ENCODE measurements around the gene PRRX2. TPM values are rescaled to one million over a fixed set of nuclear protein-coding genes. Genes with fewer than 3 reads are reported as not detected.

Gene PRRX2
- total and polyA plus RNA-seq, 2 of the 4 experiments (the other 2 are of a cell fraction) = 12.7 to 35.5 TPM

DNA sequence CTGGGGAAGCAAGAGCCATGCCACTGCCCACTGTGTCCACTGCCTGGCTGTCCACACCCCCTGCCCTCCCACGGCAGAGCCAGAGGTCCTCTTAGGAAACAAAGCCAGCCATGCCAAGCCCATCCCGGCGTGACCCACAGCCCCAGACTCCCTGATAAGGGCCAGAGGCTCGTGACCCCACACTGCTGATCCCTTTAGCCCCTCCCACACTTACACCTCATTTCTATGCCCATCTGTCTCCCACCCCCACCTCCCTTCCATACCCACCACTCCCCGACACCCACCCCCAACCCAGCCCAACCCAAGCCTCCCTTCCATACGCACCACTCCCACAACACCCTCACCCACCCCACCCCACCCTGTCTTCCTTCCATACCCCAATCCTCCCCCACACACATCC, 70.1 kb downstream of the PRRX2 start:
- WGBS, 2 experiments (ENCODE audit: extremely low coverage in 2 of 2, insufficient read length in 1 of 2) = 70 to 100% methylated on average over 1 to 3 of the region's 6 CpGs
- Histone ChIP-seq H3K27ac (ENCODE audit: insufficient read depth, low read length) (no peak overlapping the region), H3K56ac (ENCODE audit: extremely low read depth, insufficient read depth, low read length) (no peak overlapping the region), H3K27me3 (ENCODE audit: control insufficient read depth, insufficient read depth, low read length) (no peaks in the 10 kb centered on the region; the same call in 1 of the 2 replicates), H3K23ac (ENCODE audit: low read depth, low read length) (no peak overlapping the region), H3K4me3 (ENCODE audit: insufficient read depth, low read depth, low read length) (no peak overlapping the region), H2BK15ac (ENCODE audit: low read depth, low read length) (no peak overlapping the region), H2AFZ (replicated peaks; ENCODE audit: low read length, poor library complexity) (no peak overlapping the region), H3K18ac (ENCODE audit: low read depth, low read length) (no peak overlapping the region), H4K91ac (ENCODE audit: insufficient read depth, low read depth, low read length) (no peak overlapping the region), H2BK120ac (ENCODE audit: low read depth, low read length) (no peak overlapping the region), H2BK20ac (ENCODE audit: low read depth, low read length) (no peak overlapping the region), H3K9me1 (ENCODE audit: insufficient read depth, low read length) (peaks cover 4% of the 10 kb centered on the region; the same call in 1 of the 2 replicates), H3K4me2 (ENCODE audit: low read depth, low read length) (no peak overlapping the region), H2AK5ac (ENCODE audit: low read depth, low read length) (peak overlapping the region; percentile 91; the same call in 1 of the 2 replicates), H3K9ac (ENCODE audit: low read depth, low read length) (no peak overlapping the region), H3K4ac (ENCODE audit: low read depth, low read length) (no peak overlapping the region), H3K9me3 (ENCODE audit: control insufficient read depth, insufficient read depth, low read length) (no peaks in the 10 kb centered on the region), H4K20me1 (ENCODE audit: insufficient read depth, low read length) (no peaks in the 10 kb centered on the region), H2BK5ac (ENCODE audit: low read depth, low read length, poor library complexity, severe bottlenecking) (no peak overlapping the region), H4K5ac (ENCODE audit: low read depth, low read length) (no peak overlapping the region), H3K14ac (replicated peaks; ENCODE audit: low read depth, low read length) (no peak overlapping the region), H3K79me1 (ENCODE audit: low read depth in 1 of 2, low read length in 2 of 2) (no peaks in the 10 kb centered on the region), H3K4me1 (ENCODE audit: control insufficient read depth, insufficient read depth, low read length) (peaks cover 3% of the 10 kb centered on the region), H2AK9ac (replicated peaks; ENCODE audit: low read depth, low read length, poor library complexity) (no peak overlapping the region), H4K8ac (ENCODE audit: low read depth in 2 of 2, low read length in 2 of 2) (no peak overlapping the region), H3K36me3 (ENCODE audit: control insufficient read depth, insufficient read depth, low read length) (peaks cover 6% of the 10 kb centered on the region; the same call in 1 of the 2 replicates)
- no peak for ATAC-seq (ENCODE audit: low read depth)
- DNase-seq = no peak
- CTCF ChIA-PET = no interaction called here
- in situ Hi-C loops (cut with MboI; ENCODE audit: low sequenced_read_pairs) (loop anchor here (5.0 kb wide), 1 partner anchor 47 kb away; no protein-coding TSS in a partner anchor), dilution Hi-C loops (cut with HindIII; ENCODE audit: low sequenced_read_pairs, unreplicated experiment) (no loop called here), intact Hi-C loops (cut with micrococcal nuclease) (no loop called here)
- no TSS peak for BruUV-seq (replicated peaks)
- TF ChIP-seq, protein P1, sequence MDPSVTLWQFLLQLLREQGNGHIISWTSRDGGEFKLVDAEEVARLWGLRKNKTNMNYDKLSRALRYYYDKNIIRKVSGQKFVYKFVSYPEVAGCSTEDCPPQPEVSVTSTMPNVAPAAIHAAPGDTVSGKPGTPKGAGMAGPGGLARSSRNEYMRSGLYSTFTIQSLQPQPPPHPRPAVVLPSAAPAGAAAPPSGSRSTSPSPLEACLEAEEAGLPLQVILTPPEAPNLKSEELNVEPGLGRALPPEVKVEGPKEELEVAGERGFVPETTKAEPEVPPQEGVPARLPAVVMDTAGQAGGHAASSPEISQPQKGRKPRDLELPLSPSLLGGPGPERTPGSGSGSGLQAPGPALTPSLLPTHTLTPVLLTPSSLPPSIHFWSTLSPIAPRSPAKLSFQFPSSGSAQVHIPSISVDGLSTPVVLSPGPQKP (IDR thresholded peaks at IDR 0.05; ENCODE audit: borderline replicate concordance, low read depth, low read length) = no peak
- POLR2A ChIA-PET (ENCODE audit: unreplicated experiment) = no interaction called here

All from IMR-90 (cell line).